Measurements from ENCODE around the gene HSD17B12.

Gene HSD17B12

GRCh38 chr11:43797337-43797736, 116.8 kb downstream of the HSD17B12 start:
- no peak for DNase-seq (ENCODE audit: low read depth in 3 of 3, low spot score in 1 of 3)

GRCh38 chr11:43797866-43798265, 117.3 kb downstream of the HSD17B12 start:
- DNase-seq (ENCODE audit: low read depth in 3 of 3, low spot score in 1 of 3), result no peak

- no peak for DNase-seq (ENCODE audit: low read depth in 3 of 3, low spot score in 1 of 3)
These were observed 122.0 kb downstream of the HSD17B12 start for GRCh38 chr11:43802509-43802908.

GRCh38 chr11:43803766-43804165, 123.2 kb downstream of the HSD17B12 start:
- no peak for DNase-seq (ENCODE audit: low read depth in 3 of 3, low spot score in 1 of 3)

GRCh38 chr11:43806976-43807375, 126.4 kb downstream of the HSD17B12 start:
- DNase-seq (ENCODE audit: low read depth in 3 of 3, low spot score in 1 of 3), result no peak

- no peak for DNase-seq (ENCODE audit: low read depth in 3 of 3, low spot score in 1 of 3)
These were observed 130.5 kb downstream of the HSD17B12 start for GRCh38 chr11:43810929-43811596.

GRCh38 chr11:43812471-43812870, 131.9 kb downstream of the HSD17B12 start:
- DNase-seq (ENCODE audit: low read depth in 3 of 3, low spot score in 1 of 3), result no peak

GRCh38 chr11:43818220-43818619, 137.7 kb downstream of the HSD17B12 start:
- DNase-seq (ENCODE audit: low read depth in 3 of 3, low spot score in 1 of 3), result no peak

GRCh38 chr11:43819926-43820325, 139.4 kb downstream of the HSD17B12 start:
- no peak for DNase-seq (ENCODE audit: low read depth in 3 of 3, low spot score in 1 of 3)

GRCh38 chr11:43823316-43823715, 142.8 kb downstream of the HSD17B12 start:
- no peak for DNase-seq (ENCODE audit: low read depth in 3 of 3, low spot score in 1 of 3)

GRCh38 chr11:43823851-43824250, 143.3 kb downstream of the HSD17B12 start:
- DNase-seq (ENCODE audit: low read depth in 3 of 3, low spot score in 1 of 3), result no peak

- DNase-seq (ENCODE audit: low read depth in 3 of 3, low spot score in 1 of 3), result no peak
These were observed 144.8 kb downstream of the HSD17B12 start for GRCh38 chr11:43825217-43825816.

GRCh38 chr11:43830928-43831440, 150.4 kb downstream of the HSD17B12 start:
- peak in 1 of 3 donors; percentile 16 for DNase-seq (ENCODE audit: low read depth in 3 of 3, low spot score in 1 of 3)

GRCh38 chr11:43832536-43832935, 152.0 kb downstream of the HSD17B12 start:
- DNase-seq (ENCODE audit: low read depth in 3 of 3, low spot score in 1 of 3), result no peak

GRCh38 chr11:43833657-43834073, 153.1 kb downstream of the HSD17B12 start:
- DNase-seq (ENCODE audit: low read depth in 3 of 3, low spot score in 1 of 3), result no peak

- no peak for DNase-seq (ENCODE audit: low read depth in 3 of 3, low spot score in 1 of 3)
These were observed 153.7 kb downstream of the HSD17B12 start for GRCh38 chr11:43834286-43834685.

GRCh38 chr11:43835104-43835503, 154.6 kb downstream of the HSD17B12 start:
- no peak for DNase-seq (ENCODE audit: low read depth in 3 of 3, low spot score in 1 of 3)

- DNase-seq (ENCODE audit: low read depth in 3 of 3, low spot score in 1 of 3), result no peak
These were observed 157.3 kb downstream of the HSD17B12 start for GRCh38 chr11:43837879-43838278.

GRCh38 chr11:43842021-43842420, 161.5 kb downstream of the HSD17B12 start:
- DNase-seq (ENCODE audit: low read depth in 3 of 3, low spot score in 1 of 3), result no peak

GRCh38 chr11:43845816-43846215, 165.3 kb downstream of the HSD17B12 start:
- no peak for DNase-seq (ENCODE audit: low read depth in 3 of 3, low spot score in 1 of 3)

- peak in 2 of 3 donors; percentile 7 to 40 for DNase-seq (ENCODE audit: low read depth in 3 of 3, low spot score in 1 of 3)
These were observed 171.6 kb downstream of the HSD17B12 start for GRCh38 chr11:43852057-43852636.

- DNase-seq (ENCODE audit: low read depth in 3 of 3, low spot score in 1 of 3), result no peak
These were observed 173.2 kb downstream of the HSD17B12 start for GRCh38 chr11:43853781-43854180.
